Measurements from ENCODE around the gene TSR3. TPM values are rescaled to one million over a fixed set of nuclear protein-coding genes. Genes with fewer than 3 reads are reported as not detected.

The TSR3 gene
- total and polyA plus RNA-seq, 11 donors: 46.3 to 108 (median 60.0) TPM

Other genes with a start within 250 kb of the TSR3 start
- 10 to 100 TPM in 2 of 9 donors, 1 to 10 TPM in 7; 1.6 to 14.6 (median 2.6) TPM for gene CACNA1H, start 198.8 kb downstream of the TSR3 start, total RNA-seq
- 1 to 10 TPM; 5.3 to 6.2 TPM for gene CACNA1H, start 198.8 kb downstream of the TSR3 start, polyA plus RNA-seq
- gene TPSG1, start 126.6 kb downstream of the TSR3 start, total RNA-seq: not detected
- not detected for gene TPSG1, start 126.6 kb downstream of the TSR3 start, polyA plus RNA-seq
- 10 to 100 TPM in 1 of 9 donors, 1 to 10 TPM in 7, not detected in 1; 2.1 to 18.1 (median 2.3) TPM for gene TPSB2, start 121.7 kb downstream of the TSR3 start, total RNA-seq
- 1 to 10 TPM; 2.0 to 4.3 TPM for gene TPSB2, start 121.7 kb downstream of the TSR3 start, polyA plus RNA-seq
- 10 to 100 TPM in 1 of 9 donors, 1 to 10 TPM in 7, not detected in 1; 1.1 to 14.3 (median 3.5) TPM for gene TPSAB1, start 111.2 kb downstream of the TSR3 start, total RNA-seq
- 1 to 10 TPM; 1.1 to 3.7 TPM for gene TPSAB1, start 111.2 kb downstream of the TSR3 start, polyA plus RNA-seq
- gene TPSD1, start 95.8 kb downstream of the TSR3 start, total RNA-seq: under 1 TPM in 1 of 9 donors, not detected in 8; 0.38 TPM
- under 1 TPM in 1 of 2 donors, not detected in 1; 0.17 TPM for gene TPSD1, start 95.8 kb downstream of the TSR3 start, polyA plus RNA-seq
- 100 to 1,000 TPM in 2 of 9 donors, 10 to 100 TPM in 7; 59.3 to 105 (median 85.9) TPM for gene UBE2I, start 42.2 kb downstream of the TSR3 start, total RNA-seq
- gene UBE2I, start 42.2 kb downstream of the TSR3 start, polyA plus RNA-seq: 10 to 100 TPM; 67.2 to 73.4 TPM
- gene BAIAP3, start 18.2 kb downstream of the TSR3 start, total RNA-seq: 1 to 10 TPM in 8 of 9 donors, under 1 TPM in 1; 0.88 to 4.0 (median 2.6) TPM
- 1 to 10 TPM; 1.7 to 2.6 TPM for gene BAIAP3, start 18.2 kb downstream of the TSR3 start, polyA plus RNA-seq
- 10 to 100 TPM; 25.4 to 54.2 (median 31.0) TPM for gene GNPTG, start 53 bp upstream of the TSR3 start, total RNA-seq
- 10 to 100 TPM; 31.9 to 45.0 TPM for gene GNPTG, start 53 bp upstream of the TSR3 start, polyA plus RNA-seq
- gene UNKL, start 62.8 kb upstream of the TSR3 start, total RNA-seq: 10 to 100 TPM in 4 of 9 donors, 1 to 10 TPM in 5; 4.3 to 18.3 (median 9.4) TPM
- gene UNKL, start 62.8 kb upstream of the TSR3 start, polyA plus RNA-seq: 1 to 10 TPM; 6.2 to 6.3 TPM
- gene UQCC4, start 68.9 kb upstream of the TSR3 start, total RNA-seq: 10 to 100 TPM in 7 of 9 donors, 1 to 10 TPM in 2; 8.9 to 21.3 (median 11.9) TPM
- gene UQCC4, start 68.9 kb upstream of the TSR3 start, polyA plus RNA-seq: 10 to 100 TPM; 10.9 to 34.2 TPM
- under 1 TPM in 4 of 9 donors, not detected in 5; 0.32 to 0.60 (median 0.41) TPM for gene PERCC1, start 79.2 kb upstream of the TSR3 start, total RNA-seq
- gene PERCC1, start 79.2 kb upstream of the TSR3 start, polyA plus RNA-seq: under 1 TPM in 1 of 2 donors, not detected in 1; 0.11 TPM
- 1 to 10 TPM in 2 of 9 donors, under 1 TPM in 5, not detected in 2; 0.31 to 1.5 (median 0.92) TPM for gene CCDC154, start 92.7 kb upstream of the TSR3 start, total RNA-seq
- under 1 TPM; 0.14 to 0.65 TPM for gene CCDC154, start 92.7 kb upstream of the TSR3 start, polyA plus RNA-seq
- 10 to 100 TPM; 30.3 to 70.8 (median 33.6) TPM for gene CLCN7, start 123.2 kb upstream of the TSR3 start, total RNA-seq
- gene CLCN7, start 123.2 kb upstream of the TSR3 start, polyA plus RNA-seq: 10 to 100 TPM; 32.7 to 41.5 TPM
- under 1 TPM in 2 of 9 donors, not detected in 7; 0.20 to 0.23 TPM for gene PTX4, start 137.1 kb upstream of the TSR3 start, total RNA-seq
- under 1 TPM in 1 of 2 donors, not detected in 1; 0.04 TPM for gene PTX4, start 137.1 kb upstream of the TSR3 start, polyA plus RNA-seq
- gene TELO2, start 141.5 kb upstream of the TSR3 start, total RNA-seq: 10 to 100 TPM; 11.8 to 29.6 (median 16.7) TPM
- gene TELO2, start 141.5 kb upstream of the TSR3 start, polyA plus RNA-seq: 10 to 100 TPM; 22.7 to 27.0 TPM
- 10 to 100 TPM; 14.0 to 64.2 (median 19.5) TPM for gene TMEM204, start 181.8 kb upstream of the TSR3 start, total RNA-seq
- 10 to 100 TPM; 29.0 to 37.4 TPM for gene TMEM204, start 181.8 kb upstream of the TSR3 start, polyA plus RNA-seq

Measured in heart left ventricle (tissue), 11 donors.